Neural progenitor cell (in vitro differentiated cells): ENCODE data around the gene LY86. TPM values are rescaled to one million over a fixed set of nuclear protein-coding genes. Genes with fewer than 3 reads are reported as not detected.

Source experiments
- DNase-seq: peaks from one replicate; pipeline ENCODE4 v3.0.0-alpha.2; 2016; ENCODE audit warnings: low spot score
- H2AFZ ChIP-seq: fragments of 200-600 bp; sonication (generic); replicated peaks from 2 replicates; pipeline ENCODE4 v1.6.1; 2016; ENCODE audit warnings: antibody characterized with exemption
- H3F3A ChIP-seq: fragments of 200-600 bp; sonication (generic); 2 replicates; pipeline ENCODE4 v1.6.1; 2016; ENCODE audit warnings: antibody characterized with exemption, low read depth
- H3K27ac ChIP-seq: fragments of 200-600 bp; sonication (generic); 2 replicates; pipeline ENCODE4 v1.5.1; 2016; ENCODE audit warnings: mild to moderate bottlenecking
- H3K27me3 ChIP-seq: fragments of 200-600 bp; sonication (generic); 2 replicates; pipeline ENCODE4 v1.6.1; 2016; ENCODE audit warnings: mild to moderate bottlenecking, moderate library complexity
- H3K36me3 ChIP-seq: fragments of 200-600 bp; sonication (generic); 2 replicates; pipeline ENCODE4 v1.5.1; 2016
- H3K4me1 ChIP-seq: fragments of 200-600 bp; sonication (generic); 2 replicates; pipeline ENCODE4 v1.6.1; 2016; ENCODE audit warnings: mixed run types
- H3K4me2 ChIP-seq: fragments of 200-600 bp; sonication (generic); 2 replicates; pipeline ENCODE4 v1.6.1; 2016
- H3K4me3 ChIP-seq: fragments of 200-600 bp; sonication (generic); 2 replicates; pipeline ENCODE4 v1.5.1; 2016
- H3K79me2 ChIP-seq: fragments of 200-600 bp; sonication (generic); 2 replicates; pipeline ENCODE4 v1.6.1; 2016; ENCODE audit warnings: low read depth
- H3K9ac ChIP-seq: fragments of 200-600 bp; sonication (generic); 2 replicates; pipeline ENCODE4 v1.6.1; 2016
- H3K9me3 ChIP-seq: fragments of 200-600 bp; sonication (generic); 2 replicates; pipeline ENCODE4 v1.5.1; 2016; ENCODE audit warnings: low read depth
- H4K20me1 ChIP-seq: fragments of 200-600 bp; sonication (generic); 2 replicates; pipeline ENCODE4 v1.6.1; 2016; ENCODE audit warnings: low read depth
- H3K27ac Mint-ChIP-seq: 3 replicates; pipeline ENCODE4 v1.8.0; 2021; ENCODE audit warnings: mixed read lengths
- H3K27me3 Mint-ChIP-seq: 2 replicates; pipeline ENCODE4 v1.8.0; 2022; ENCODE audit warnings: low read depth, mild to moderate bottlenecking, inconsistent platforms, moderate library complexity, mixed read lengths; ENCODE audit not compliant: insufficient read depth
- H3K36me3 Mint-ChIP-seq: 3 replicates; pipeline ENCODE4 v1.8.0; 2021; ENCODE audit warnings: mixed read lengths
- H3K4me1 Mint-ChIP-seq: 3 replicates; pipeline ENCODE4 v1.8.0; 2021; ENCODE audit warnings: mixed read lengths
- H3K4me3 Mint-ChIP-seq: 3 replicates; pipeline ENCODE4 v1.8.0; 2021; ENCODE audit warnings: mild to moderate bottlenecking, moderate library complexity, mixed read lengths
- H3K9me3 Mint-ChIP-seq: 3 replicates; pipeline ENCODE4 v1.8.0; 2020; ENCODE audit warnings: mixed read lengths
- CTCF ChIP-seq: fragments of 200-600 bp; sonication (generic); IDR thresholded peaks from 2 replicates; pipeline ENCODE4 v1.5.1; 2017; ENCODE audit warnings: antibody characterized with exemption, mild to moderate bottlenecking
- EZH2 ChIP-seq: fragments of 200-600 bp; sonication (generic); IDR thresholded peaks from 2 replicates; pipeline ENCODE4 v1.6.1; 2017; ENCODE audit warnings: antibody characterized with exemption, mild to moderate bottlenecking, moderate library complexity
- EZH2phosphoT487 ChIP-seq: fragments of 200-600 bp; sonication (generic); IDR thresholded peaks from 2 replicates; pipeline ENCODE4 v1.6.1; 2017; ENCODE audit warnings: antibody characterized with exemption
- total RNA-seq: library from RNA; depleted of rRNA; stranded (reverse); fragments of >200 nt; gene quantifications from 2 replicates; pipeline ENCODE4 v1.2.3, GENCODE V29; 2015; ENCODE audit warnings: low replicate concordance

LY86 gene
- total RNA-seq, 1 donor from 2014 or later: not detected

- DNase-seq: no peak
- Histone ChIP-seq H3K9me3 (no peaks in the 10 kb centered on the region), H3K4me3 (no peak overlapping the region), H3K27me3 (peaks cover 46% of the 10 kb centered on the region), H3K27ac (no peak overlapping the region), H4K20me1 (no peaks in the 10 kb centered on the region), H2AFZ (no peak overlapping the region), H3K4me2 (no peak overlapping the region), H3K36me3 (no peaks in the 10 kb centered on the region), H3K9ac (no peak overlapping the region), H3K79me2 (no peaks in the 10 kb centered on the region), H3K4me1 (no peaks in the 10 kb centered on the region), H3F3A (no peaks in the 10 kb centered on the region)
- Mint-ChIP-seq H3K27me3 (no peaks in the 10 kb centered on the region), H3K4me3 (no peak overlapping the region), H3K27ac (no peak overlapping the region), H3K9me3 (no peaks in the 10 kb centered on the region), H3K4me1 (peaks cover 6% of the 10 kb centered on the region), H3K36me3 (no peaks in the 10 kb centered on the region)
- TF ChIP-seq EZH2phosphoT487 (no peak), CTCF (no peak), EZH2 (no peak)
Measured at GRCh38 chr6:6626187-6626586, 37.7 kb downstream of the LY86 start.

GRCh38 chr6:6629402-6629801 is 40.9 kb downstream of the LY86 start:
- no peaks in the 10 kb centered on the region for H3K9me3 ChIP-seq
- no peak overlapping the region for H3K4me3 Mint-ChIP-seq
- no peak overlapping the region for H3K9ac ChIP-seq
- H3K79me2 ChIP-seq: no peaks in the 10 kb centered on the region
- no peak overlapping the region for H3K4me2 ChIP-seq
- peaks cover 19% of the 10 kb centered on the region for H3K27me3 ChIP-seq
- H3K36me3 ChIP-seq: no peaks in the 10 kb centered on the region
- no peak overlapping the region for H3K4me3 ChIP-seq
- H3K4me1 Mint-ChIP-seq: peaks cover 6% of the 10 kb centered on the region
- no peaks in the 10 kb centered on the region for H4K20me1 ChIP-seq
- H3K27ac Mint-ChIP-seq: no peak overlapping the region
- no peak for TF ChIP-seq CTCF
- TF ChIP-seq EZH2phosphoT487: no peak
- no peak for TF ChIP-seq EZH2
- no peaks in the 10 kb centered on the region for H3K9me3 Mint-ChIP-seq
- H3K4me1 ChIP-seq: no peaks in the 10 kb centered on the region
- no peak overlapping the region for H2AFZ ChIP-seq
- no peaks in the 10 kb centered on the region for H3K36me3 Mint-ChIP-seq
- no peaks in the 10 kb centered on the region for H3F3A ChIP-seq
- no peak overlapping the region for H3K27ac ChIP-seq
- H3K27me3 Mint-ChIP-seq: no peaks in the 10 kb centered on the region
- no peak for DNase-seq

- Histone ChIP-seq H3K9ac (no peak overlapping the region), H3K27ac (no peak overlapping the region), H4K20me1 (no peaks in the 10 kb centered on the region), H3K4me2 (no peak overlapping the region), H3K36me3 (no peaks in the 10 kb centered on the region), H3F3A (no peaks in the 10 kb centered on the region), H3K9me3 (no peaks in the 10 kb centered on the region), H2AFZ (no peak overlapping the region), H3K4me3 (no peak overlapping the region), H3K4me1 (no peaks in the 10 kb centered on the region), H3K79me2 (no peaks in the 10 kb centered on the region), H3K27me3 (peaks cover 6% of the 10 kb centered on the region)
- H3K4me1 Mint-ChIP-seq: peaks cover 3% of the 10 kb centered on the region
- DNase-seq: no peak
- H3K27me3 Mint-ChIP-seq: no peaks in the 10 kb centered on the region
- TF ChIP-seq EZH2phosphoT487: no peak
- TF ChIP-seq CTCF: no peak
- TF ChIP-seq EZH2: no peak
- H3K27ac Mint-ChIP-seq: no peak overlapping the region
- no peaks in the 10 kb centered on the region for H3K36me3 Mint-ChIP-seq
- H3K9me3 Mint-ChIP-seq: no peaks in the 10 kb centered on the region
- no peak overlapping the region for H3K4me3 Mint-ChIP-seq
Measured at GRCh38 chr6:6631053-6631452, 42.5 kb downstream of the LY86 start.
